ENCODE results near the gene WWC1. TPM values are rescaled to one million over a fixed set of nuclear protein-coding genes. Genes with fewer than 3 reads are reported as not detected.

The WWC1 gene
- total RNA-seq, 3 donors from 2014 or later, result 0.86 to 5.0 (median 1.7) TPM

DNA sequence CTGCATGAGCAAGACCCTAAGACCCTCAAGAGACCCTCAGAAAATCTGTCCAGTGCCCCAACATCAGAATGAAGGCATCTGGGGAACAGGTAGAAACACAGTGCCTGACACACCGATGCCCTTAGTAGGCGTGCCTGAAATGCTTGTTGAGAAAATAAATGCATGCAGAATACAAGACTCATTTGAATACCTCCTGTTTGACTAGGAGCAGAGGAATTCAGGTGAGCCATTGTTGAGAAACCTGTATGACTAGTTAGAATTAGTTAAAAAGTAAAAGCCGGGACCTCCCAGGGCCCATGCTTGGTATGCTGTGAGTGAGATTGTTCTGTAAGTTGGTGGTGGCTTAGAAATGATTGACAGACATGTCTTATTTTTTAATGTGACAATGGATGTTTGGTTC is 55.0 kb downstream of the WWC1 start:
- no peaks in the 10 kb centered on the region for H3K4me1 Mint-ChIP-seq (ENCODE audit: low read depth)
- H3K9me3 Mint-ChIP-seq, result no peaks in the 10 kb centered on the region
- no peak for DNase-seq
- H3K4me3 Mint-ChIP-seq, result no peak overlapping the region
- no peak for ATAC-seq
- no peaks in the 10 kb centered on the region for H3K36me3 Mint-ChIP-seq (ENCODE audit: insufficient read depth)
- H3K27me3 Mint-ChIP-seq (ENCODE audit: low read depth), result peaks cover 3% of the 10 kb centered on the region

DNA sequence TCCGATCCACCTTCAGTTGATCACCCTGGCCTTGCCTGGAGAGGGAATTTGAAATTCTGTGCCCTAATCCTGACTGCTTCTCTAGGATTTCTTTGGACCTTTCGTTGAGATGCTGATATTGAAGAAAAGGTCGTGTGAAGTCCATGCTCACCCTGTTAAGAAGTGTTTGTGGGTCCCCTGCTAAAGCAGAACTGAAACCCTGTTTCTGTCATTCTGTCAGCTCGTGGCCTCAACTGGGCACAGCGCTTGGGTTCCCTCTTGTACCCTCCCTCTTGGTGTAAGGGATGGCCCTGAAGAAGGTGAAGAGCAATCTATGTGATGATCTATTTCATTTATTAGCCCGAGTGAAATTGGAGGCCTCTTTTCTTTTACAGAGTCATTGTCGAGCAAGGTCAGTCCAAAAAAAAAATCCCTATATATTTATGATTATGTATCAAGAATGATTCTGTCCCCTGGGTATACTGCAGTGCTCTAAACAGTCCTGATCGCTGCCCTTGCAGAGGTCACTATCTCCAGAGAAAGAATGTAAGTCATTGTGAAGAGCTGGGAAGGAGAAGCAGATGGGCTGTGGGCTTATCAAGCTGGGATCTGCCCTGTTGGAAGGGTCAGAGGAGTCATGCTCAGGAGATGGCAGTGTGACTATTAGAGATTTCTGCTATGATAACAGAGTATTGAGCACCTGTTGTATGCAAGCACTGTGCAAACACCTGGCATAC is 56.1 kb downstream of the WWC1 start:
- no peaks in the 10 kb centered on the region for H3K4me1 Mint-ChIP-seq (ENCODE audit: low read depth)
- peaks cover under 1% of the 10 kb centered on the region for H3K27me3 Mint-ChIP-seq (ENCODE audit: low read depth)
- H3K9me3 Mint-ChIP-seq, result no peaks in the 10 kb centered on the region
- no peaks in the 10 kb centered on the region for H3K36me3 Mint-ChIP-seq (ENCODE audit: insufficient read depth)
- DNase-seq (no peak), ATAC-seq (no peak)
- no peak overlapping the region for H3K4me3 Mint-ChIP-seq

DNA sequence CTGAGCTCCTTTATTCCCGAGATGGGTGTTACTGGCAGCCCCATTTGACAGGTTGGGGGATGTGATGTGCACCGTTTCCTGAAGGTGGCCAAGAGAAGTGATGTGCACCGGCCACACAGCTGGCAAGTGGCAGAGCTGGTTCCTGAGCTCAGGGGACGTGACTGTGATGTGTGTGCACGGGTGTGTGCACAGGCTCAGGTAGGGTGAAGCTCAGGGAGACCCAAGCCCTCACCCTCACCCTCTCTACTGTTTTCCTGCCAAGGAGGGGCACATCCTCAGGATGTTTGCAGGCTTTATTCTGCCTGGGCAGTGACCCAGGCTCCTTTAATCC is 56.6 kb downstream of the WWC1 start:
- Mint-ChIP-seq H3K36me3 (ENCODE audit: insufficient read depth) (no peaks in the 10 kb centered on the region), H3K4me3 (no peak overlapping the region), H3K27me3 (ENCODE audit: low read depth) (no peaks in the 10 kb centered on the region), H3K4me1 (ENCODE audit: low read depth) (no peaks in the 10 kb centered on the region), H3K9me3 (no peaks in the 10 kb centered on the region)
- DNase-seq, result no peak
- no peak for ATAC-seq

DNA sequence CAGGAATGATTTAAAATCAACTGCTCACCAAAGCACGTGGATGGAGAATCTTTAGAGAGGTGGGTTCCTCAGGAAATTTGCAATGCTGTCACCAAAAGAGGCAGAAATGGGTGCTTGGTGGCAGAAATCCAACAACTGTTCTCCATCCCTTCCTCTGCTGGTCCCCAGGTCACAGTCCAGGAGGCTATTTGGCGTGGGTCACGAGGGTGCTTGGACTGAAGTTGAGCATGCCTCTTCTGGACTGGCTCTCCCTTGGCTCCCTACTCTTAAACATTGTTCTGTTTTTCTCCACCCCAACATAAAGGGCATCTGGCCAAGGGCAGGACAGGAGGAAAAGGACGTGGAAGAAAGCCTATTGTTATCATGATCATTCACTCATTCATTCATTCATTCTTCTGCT is 58.9 kb downstream of the WWC1 start:
- H3K27me3 Mint-ChIP-seq (ENCODE audit: low read depth), result no peaks in the 10 kb centered on the region
- H3K4me1 Mint-ChIP-seq (ENCODE audit: low read depth), result no peaks in the 10 kb centered on the region
- no peaks in the 10 kb centered on the region for H3K36me3 Mint-ChIP-seq (ENCODE audit: insufficient read depth)
- no peak overlapping the region for H3K4me3 Mint-ChIP-seq
- H3K9me3 Mint-ChIP-seq, result no peaks in the 10 kb centered on the region
- no peak for DNase-seq
- ATAC-seq, result no peak

DNA sequence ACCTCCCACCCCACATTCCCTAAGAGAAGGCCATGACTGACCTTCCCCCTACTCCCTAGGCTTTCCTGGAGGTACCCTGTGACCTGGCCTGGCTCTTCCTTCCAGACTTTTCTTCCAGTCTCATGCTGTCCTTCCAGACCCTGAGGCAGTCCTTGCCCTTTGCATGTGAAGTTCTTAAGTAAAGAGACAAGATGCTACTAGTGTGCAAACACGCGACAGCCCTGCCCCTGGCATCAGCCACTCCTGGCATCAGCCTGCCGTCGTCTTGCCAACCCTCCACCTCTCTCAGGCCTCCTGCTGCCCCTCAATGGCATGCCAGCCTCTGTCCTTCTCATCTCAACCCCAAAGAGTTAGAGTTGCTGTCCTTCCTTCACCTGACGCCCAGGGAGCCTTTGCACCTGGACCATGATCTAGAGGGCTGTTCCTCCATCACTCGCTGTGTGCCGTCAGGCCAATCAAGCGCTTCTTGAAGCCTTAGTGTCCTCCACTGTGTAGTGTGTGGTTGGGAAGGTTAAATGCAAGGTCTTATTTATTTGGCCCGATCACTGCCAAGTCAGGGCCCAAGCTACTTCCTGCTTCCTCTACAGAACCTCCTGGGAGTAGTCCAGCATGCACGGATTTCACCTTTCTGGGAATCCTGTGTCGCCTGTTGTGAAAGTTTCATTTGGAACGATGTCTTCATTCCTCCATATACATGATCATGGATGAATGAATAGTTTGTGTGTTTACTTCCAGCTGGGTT is 61.9 kb downstream of the WWC1 start:
- no peak for ATAC-seq
- no peaks in the 10 kb centered on the region for H3K36me3 Mint-ChIP-seq (ENCODE audit: insufficient read depth)
- H3K27me3 Mint-ChIP-seq (ENCODE audit: low read depth), result no peaks in the 10 kb centered on the region
- DNase-seq, result no peak
- no peak overlapping the region for H3K4me3 Mint-ChIP-seq
- H3K9me3 Mint-ChIP-seq, result no peaks in the 10 kb centered on the region
- no peaks in the 10 kb centered on the region for H3K4me1 Mint-ChIP-seq (ENCODE audit: low read depth)

DNA sequence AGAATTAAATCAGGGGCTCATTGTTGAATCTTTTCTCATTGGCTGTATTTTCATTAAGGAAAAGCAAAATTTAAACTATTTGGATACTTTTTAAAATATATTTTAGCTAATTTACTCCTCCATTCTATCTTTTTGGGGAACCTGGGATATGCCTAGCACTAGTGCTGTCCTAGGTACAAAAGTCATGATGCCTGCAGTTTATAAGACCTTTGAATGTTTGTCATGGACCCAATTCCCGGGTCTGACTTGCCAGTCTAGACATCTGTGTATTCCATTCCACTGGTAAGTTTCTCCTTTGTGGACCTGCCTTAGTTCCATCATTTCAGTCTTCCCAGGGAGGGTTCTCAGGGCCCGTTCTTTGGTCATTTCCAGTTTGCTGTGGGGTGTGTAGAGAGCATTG is 63.0 kb downstream of the WWC1 start:
- Mint-ChIP-seq H3K4me1 (ENCODE audit: low read depth) (no peaks in the 10 kb centered on the region), H3K36me3 (ENCODE audit: insufficient read depth) (no peaks in the 10 kb centered on the region), H3K27me3 (ENCODE audit: low read depth) (no peaks in the 10 kb centered on the region), H3K9me3 (no peaks in the 10 kb centered on the region), H3K4me3 (no peak overlapping the region)
- DNase-seq (no peak), ATAC-seq (no peak)

DNA sequence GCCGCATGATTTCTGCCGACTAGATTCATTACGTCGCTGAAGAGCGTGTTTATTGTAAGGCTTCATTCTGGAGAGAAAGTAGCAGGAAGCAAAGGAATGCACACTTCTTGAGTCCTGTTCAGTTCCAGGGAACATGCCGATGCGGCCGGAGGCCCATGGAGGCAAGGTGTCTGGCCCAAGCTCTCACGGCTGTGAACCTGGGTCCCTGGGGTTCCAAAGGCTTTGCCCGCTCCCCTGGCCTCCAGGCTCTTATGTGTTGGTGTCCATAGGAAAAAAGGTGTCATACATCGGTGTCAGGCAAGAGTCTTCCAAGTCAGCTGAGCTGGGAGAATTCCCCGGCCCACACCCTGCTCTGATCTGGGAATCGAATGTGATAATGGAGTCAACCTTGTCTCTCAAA is 64.7 kb downstream of the WWC1 start:
- H3K27me3 Mint-ChIP-seq (ENCODE audit: low read depth), result peaks cover 3% of the 10 kb centered on the region
- H3K36me3 Mint-ChIP-seq (ENCODE audit: insufficient read depth), result no peaks in the 10 kb centered on the region
- no peaks in the 10 kb centered on the region for H3K4me1 Mint-ChIP-seq (ENCODE audit: low read depth)
- no peak overlapping the region for H3K4me3 Mint-ChIP-seq
- ATAC-seq (no peak), DNase-seq (no peak)
- H3K9me3 Mint-ChIP-seq, result no peaks in the 10 kb centered on the region

DNA sequence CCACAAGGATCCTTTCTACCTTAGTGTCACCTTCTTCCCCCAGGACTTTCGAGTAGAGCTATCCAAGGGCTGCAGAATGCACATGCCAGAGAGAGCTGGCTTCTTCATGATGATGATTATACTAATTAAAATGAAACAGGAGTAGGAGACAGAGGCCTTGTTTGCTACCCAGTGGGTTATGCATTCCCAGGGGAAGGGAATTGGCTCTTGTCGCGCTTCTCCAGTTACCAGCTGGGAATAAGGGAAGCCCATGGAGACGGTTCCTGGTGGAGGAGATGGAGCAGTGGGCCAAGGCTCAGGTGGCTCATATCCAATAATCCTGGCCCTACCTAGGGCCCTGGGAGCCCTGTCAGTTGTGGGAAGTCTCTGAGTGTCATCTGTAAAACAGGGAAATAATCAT is 65.1 kb downstream of the WWC1 start:
- Mint-ChIP-seq H3K36me3 (ENCODE audit: insufficient read depth) (no peaks in the 10 kb centered on the region), H3K4me3 (no peak overlapping the region), H3K27me3 (ENCODE audit: low read depth) (peaks cover 3% of the 10 kb centered on the region), H3K9me3 (no peaks in the 10 kb centered on the region), H3K4me1 (ENCODE audit: low read depth) (no peaks in the 10 kb centered on the region)
- ATAC-seq, result no peak
- no peak for DNase-seq

DNA sequence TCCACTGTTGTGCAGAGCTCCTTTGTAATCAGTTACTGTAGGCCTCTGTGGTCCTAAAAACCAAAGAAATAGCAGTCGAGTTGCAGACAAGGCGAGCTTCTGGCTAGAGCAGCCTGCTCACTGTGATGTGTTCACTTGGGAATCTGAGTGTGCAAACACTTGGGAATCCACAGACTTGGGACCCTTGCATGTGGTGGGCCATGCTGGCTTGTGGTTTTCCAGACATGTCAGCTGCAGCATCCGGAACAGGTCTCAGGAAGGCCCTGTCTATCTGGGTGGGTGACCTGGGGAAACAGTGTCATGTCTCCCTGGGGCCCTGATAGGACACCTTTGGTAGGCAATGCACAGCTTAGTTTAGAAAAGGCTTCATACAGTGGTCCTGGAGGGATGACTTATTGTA is 66.4 kb downstream of the WWC1 start:
- peaks cover 3% of the 10 kb centered on the region for H3K27me3 Mint-ChIP-seq (ENCODE audit: low read depth)
- H3K4me3 Mint-ChIP-seq, result no peak overlapping the region
- no peak for ATAC-seq
- no peaks in the 10 kb centered on the region for H3K36me3 Mint-ChIP-seq (ENCODE audit: insufficient read depth)
- DNase-seq, result no peak
- no peaks in the 10 kb centered on the region for H3K9me3 Mint-ChIP-seq
- H3K4me1 Mint-ChIP-seq (ENCODE audit: low read depth), result no peaks in the 10 kb centered on the region

DNA sequence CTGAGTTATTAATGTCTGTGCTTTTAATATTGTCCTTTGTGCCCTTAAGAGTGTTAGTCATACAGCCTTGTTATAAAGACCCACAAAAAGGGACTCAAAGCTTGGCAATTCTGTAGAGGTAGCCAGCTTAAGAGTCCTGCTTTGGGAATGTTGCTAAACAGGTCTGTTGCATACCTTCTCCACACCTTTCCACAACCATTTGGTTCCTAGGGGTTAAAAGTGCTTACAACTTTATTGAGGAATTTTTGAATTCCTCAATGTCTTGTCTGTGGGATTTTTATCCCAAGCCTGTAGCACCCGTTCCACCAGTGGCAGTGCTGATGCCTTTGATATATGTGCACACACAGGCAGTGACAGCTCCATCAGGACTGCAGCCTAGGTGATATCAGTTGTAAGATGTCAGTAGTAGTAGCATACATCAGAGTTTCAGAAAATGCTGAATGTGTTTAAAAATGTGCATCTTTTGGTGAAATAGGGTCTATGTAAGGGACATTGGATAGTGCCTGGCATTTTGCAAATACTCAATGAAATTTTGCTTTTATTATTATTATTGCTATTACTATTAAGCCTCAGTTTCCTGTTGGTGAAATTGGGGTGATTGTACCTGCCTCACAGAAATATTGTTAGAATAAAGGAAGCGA is 68.5 kb downstream of the WWC1 start:
- Mint-ChIP-seq H3K4me3 (no peak overlapping the region), H3K27me3 (ENCODE audit: low read depth) (peaks cover 3% of the 10 kb centered on the region), H3K4me1 (ENCODE audit: low read depth) (no peaks in the 10 kb centered on the region), H3K9me3 (no peaks in the 10 kb centered on the region), H3K36me3 (ENCODE audit: insufficient read depth) (no peaks in the 10 kb centered on the region)
- no peak for ATAC-seq
- no peak for DNase-seq

DNA sequence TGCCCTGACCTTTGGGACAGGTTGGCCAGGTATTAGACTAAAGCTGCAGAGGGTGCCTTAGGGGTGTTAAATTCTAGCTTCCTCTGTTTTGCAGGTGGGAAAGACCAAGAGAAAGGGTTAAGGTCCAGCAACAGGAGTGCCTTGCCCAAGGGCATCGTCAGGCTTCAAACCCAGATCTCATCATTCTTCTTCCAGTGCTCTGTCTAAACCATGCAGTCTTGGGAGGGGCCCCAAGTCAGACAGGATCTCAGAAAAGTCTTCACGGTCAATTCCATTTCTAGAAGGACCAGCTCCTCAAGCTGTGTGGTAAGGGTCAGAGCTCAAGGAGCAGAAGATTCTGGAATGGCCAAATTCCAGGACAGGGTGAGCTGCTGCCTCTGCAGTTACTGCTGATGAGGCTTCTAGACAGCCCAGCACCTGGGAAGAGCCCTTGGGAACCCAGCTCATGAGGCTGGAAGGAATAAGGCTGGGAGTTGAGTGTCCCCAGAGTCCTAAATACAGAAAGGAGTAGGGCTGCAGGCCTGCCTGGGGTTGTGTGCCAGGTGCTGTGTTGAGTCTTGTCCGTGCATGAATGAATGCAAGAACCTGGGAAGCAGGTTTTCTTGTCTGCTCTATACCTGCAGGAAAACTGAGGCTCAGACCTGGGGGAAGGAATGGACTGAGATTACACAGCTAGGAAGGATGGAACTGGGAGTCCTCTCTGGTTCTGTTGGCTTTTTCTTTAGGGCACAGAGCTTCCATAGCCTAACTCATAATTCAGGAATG is 69.3 kb downstream of the WWC1 start:
- DNase-seq (no peak), ATAC-seq (no peak)
- no peaks in the 10 kb centered on the region for H3K4me1 Mint-ChIP-seq (ENCODE audit: low read depth)
- peaks cover 3% of the 10 kb centered on the region for H3K27me3 Mint-ChIP-seq (ENCODE audit: low read depth)
- H3K4me3 Mint-ChIP-seq, result no peak overlapping the region
- H3K36me3 Mint-ChIP-seq (ENCODE audit: insufficient read depth), result no peaks in the 10 kb centered on the region
- H3K9me3 Mint-ChIP-seq, result no peaks in the 10 kb centered on the region

DNA sequence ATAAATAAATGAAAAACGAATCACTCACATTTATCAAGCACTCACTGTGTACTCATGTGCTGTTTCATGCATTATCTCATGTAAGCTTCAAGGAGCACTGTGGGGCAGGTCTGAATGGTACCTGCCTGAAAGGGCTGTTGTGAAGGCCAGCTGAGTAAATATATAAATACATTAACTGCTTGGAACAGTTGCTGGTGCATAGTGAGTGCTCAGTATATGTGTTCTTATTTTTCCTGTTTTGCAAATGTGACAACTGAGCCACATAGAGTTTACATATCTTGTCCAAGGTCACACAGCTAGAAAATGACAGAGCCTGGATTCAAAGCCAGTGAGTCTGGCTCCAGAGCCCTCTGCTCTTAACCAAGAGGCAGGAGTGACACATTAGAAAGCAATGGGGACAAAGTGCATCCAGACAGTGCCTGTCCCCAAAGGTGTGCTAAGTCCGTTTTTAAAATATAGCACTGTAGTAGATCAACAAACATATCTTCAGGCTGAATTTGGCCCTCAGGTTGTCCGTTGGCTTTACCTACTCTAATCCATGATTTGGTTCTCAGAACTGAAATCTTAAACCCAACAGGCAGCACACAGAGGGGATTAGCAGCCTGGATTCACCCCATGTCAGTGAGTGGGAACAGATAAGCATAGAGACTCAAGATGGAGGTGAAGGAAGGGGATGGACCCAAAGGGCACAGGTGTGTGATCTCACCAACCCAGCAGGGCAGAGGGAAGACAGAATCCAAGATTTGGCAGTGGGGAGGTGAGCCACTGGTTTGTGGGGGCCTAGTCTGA is 70.8 kb downstream of the WWC1 start:
- H3K9me3 Mint-ChIP-seq, result no peaks in the 10 kb centered on the region
- no peak for DNase-seq
- H3K4me3 Mint-ChIP-seq, result no peak overlapping the region
- no peak for ATAC-seq
- peaks cover 3% of the 10 kb centered on the region for H3K27me3 Mint-ChIP-seq (ENCODE audit: low read depth)
- no peaks in the 10 kb centered on the region for H3K4me1 Mint-ChIP-seq (ENCODE audit: low read depth)
- no peaks in the 10 kb centered on the region for H3K36me3 Mint-ChIP-seq (ENCODE audit: insufficient read depth)

DNA sequence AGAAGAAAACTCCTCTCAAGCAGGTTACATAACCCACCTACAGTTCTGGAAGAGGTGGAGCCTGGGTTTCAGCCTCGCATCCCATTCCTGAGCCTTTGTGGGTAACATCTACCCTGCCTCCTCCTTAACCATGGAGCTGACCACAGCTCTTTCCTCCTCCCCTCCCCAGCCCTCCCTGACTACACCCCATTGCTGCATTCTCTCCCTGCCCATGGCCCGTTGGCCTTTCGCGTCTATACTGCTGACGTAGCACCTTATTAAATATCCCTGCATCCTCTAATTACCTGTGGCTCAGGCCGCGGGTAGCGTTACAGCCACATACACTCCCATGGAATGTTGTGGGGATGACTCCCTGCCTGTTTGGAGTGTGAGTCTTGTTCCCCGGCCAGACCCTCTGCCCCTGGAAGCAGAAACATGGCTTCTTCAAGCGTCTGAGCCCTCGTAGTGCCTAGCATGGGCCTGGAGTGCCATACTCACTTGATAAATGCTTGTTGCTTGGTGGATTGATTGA is 72.8 kb downstream of the WWC1 start:
- H3K27me3 Mint-ChIP-seq (ENCODE audit: low read depth), result peaks cover 3% of the 10 kb centered on the region
- H3K4me3 Mint-ChIP-seq, result no peak overlapping the region
- no peaks in the 10 kb centered on the region for H3K4me1 Mint-ChIP-seq (ENCODE audit: low read depth)
- no peak for ATAC-seq
- no peaks in the 10 kb centered on the region for H3K36me3 Mint-ChIP-seq (ENCODE audit: insufficient read depth)
- no peak for DNase-seq
- H3K9me3 Mint-ChIP-seq, result no peaks in the 10 kb centered on the region

Measured in activated T-cell treated with anti-CD3 and anti-CD28 coated beads, Interleukin-2, amount 50 U/mL, for 4 hours (primary cell).